Stimulated activated naive B cell treated with anti-CD40 and anti-IgM and Interleukin-4, amounts not matched to agents 10 μg/mL and 1 μg/mL and 100 μg/mL, for 72 hours (primary cell): ENCODE results near the gene SH3RF3.

Experiments
- ATAC-seq, 2 donors: fragments of 150-1000 bp; cut with Tn5 transposase; replicated peaks; 2 replicates each; pipeline ENCODE4 v1.10.0; 2021; ENCODE audit warnings: moderate library complexity in 1 of 2
- DNase-seq: peaks from one replicate; pipeline ENCODE4 v3.0.0; 2021
- H3K27ac Mint-ChIP-seq: one replicate; pipeline ENCODE4 v1.8.0; 2022; ENCODE audit warnings: mild to moderate bottlenecking, mixed read lengths
- H3K27me3 Mint-ChIP-seq, 2 donors: one replicate each; pipeline ENCODE4 v1.8.0; 2022; ENCODE audit warnings: mixed read lengths in 2 of 2
- H3K36me3 Mint-ChIP-seq, 2 donors: one replicate each; pipeline ENCODE4 v1.8.0; 2022; ENCODE audit warnings: mixed read lengths in 2 of 2, mild to moderate bottlenecking in 1 of 2
- H3K4me1 Mint-ChIP-seq, 2 donors: one replicate each; pipeline ENCODE4 v1.8.0; 2022; ENCODE audit warnings: mixed read lengths in 2 of 2, mild to moderate bottlenecking in 1 of 2
- H3K4me3 Mint-ChIP-seq, 2 donors: one replicate each; pipeline ENCODE4 v1.8.0; 2022; ENCODE audit warnings: mild to moderate bottlenecking in 2 of 2, mixed read lengths in 2 of 2, moderate library complexity in 1 of 2
- H3K9me3 Mint-ChIP-seq, 2 donors: one replicate each; pipeline ENCODE4 v1.8.0; 2022; ENCODE audit warnings: mixed read lengths in 2 of 2, mild to moderate bottlenecking in 1 of 2

SH3RF3 gene

DNA sequence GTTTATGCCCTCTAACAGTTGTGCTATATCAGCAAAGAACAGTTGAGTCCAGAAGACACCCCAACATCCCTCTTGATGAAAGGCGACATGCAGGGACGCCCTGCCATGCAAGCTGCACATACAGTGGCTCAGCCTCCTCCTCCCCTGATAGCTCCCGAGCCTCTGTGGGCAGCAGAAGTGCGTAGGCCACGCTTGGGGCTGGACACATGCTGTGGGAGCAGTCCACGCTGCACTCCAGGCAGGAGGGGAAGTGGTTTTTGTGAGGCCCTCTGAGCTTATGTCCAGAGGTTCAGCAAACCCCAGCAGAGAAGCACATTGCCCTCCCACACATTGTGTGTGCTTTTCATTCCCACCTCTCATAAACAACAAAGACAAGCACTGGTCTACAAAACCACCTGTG lies 322.7 kb downstream of the SH3RF3 start:
- H3K4me3 Mint-ChIP-seq: no peak overlapping the region
- H3K27me3 Mint-ChIP-seq: no peaks in the 10 kb centered on the region
- H3K4me1 Mint-ChIP-seq: no peaks in the 10 kb centered on the region
- DNase-seq: no peak
- no peak for ATAC-seq
- H3K27ac Mint-ChIP-seq: no peak overlapping the region
- no peaks in the 10 kb centered on the region for H3K9me3 Mint-ChIP-seq
- H3K36me3 Mint-ChIP-seq: no peaks in the 10 kb centered on the region

- Mint-ChIP-seq H3K27ac (no peak overlapping the region), H3K4me1 (peaks cover 1 to 3% of the 10 kb centered on the region in 2 donors), H3K4me3 (no peak overlapping the region), H3K9me3 (no peaks in the 10 kb centered on the region), H3K36me3 (no peaks in the 10 kb centered on the region), H3K27me3 (no peaks in the 10 kb centered on the region)
- DNase-seq (no peak), ATAC-seq (no peak)
These were observed 323.6 kb downstream of the SH3RF3 start for GRCh38 chr2:109452318-109453305.

DNA sequence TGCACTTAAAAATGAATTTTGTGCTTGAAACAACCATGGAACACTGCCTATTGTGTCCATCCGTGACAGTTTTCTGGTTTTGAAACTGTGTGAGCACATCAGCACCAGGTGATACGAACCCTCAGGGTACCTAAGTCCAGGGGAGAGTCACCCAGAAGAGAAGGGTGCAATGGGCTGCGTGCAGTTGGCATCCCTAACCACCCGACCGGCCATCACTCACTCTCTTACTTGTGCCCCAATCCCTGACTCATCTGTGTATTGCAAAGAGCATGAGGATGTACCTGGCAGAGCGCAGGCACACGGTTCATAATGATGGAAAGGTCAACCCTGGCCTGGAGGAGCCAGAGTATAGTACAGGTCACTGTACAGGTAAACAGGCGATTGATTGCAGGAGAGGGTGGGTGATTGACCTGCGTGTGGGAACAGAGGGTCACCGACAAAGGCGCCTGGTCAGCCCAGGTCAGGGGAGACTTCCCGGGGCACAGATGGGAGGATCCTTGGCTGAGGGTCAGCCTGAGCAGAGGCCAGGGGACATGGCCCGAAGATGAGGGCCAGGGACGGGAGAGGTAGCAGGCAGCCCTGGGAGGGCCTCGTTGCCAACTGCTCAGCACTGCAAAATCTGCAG lies 324.5 kb downstream of the SH3RF3 start:
- Mint-ChIP-seq H3K9me3 (no peaks in the 10 kb centered on the region), H3K36me3 (no peaks in the 10 kb centered on the region), H3K27ac (no peak overlapping the region)

DNA sequence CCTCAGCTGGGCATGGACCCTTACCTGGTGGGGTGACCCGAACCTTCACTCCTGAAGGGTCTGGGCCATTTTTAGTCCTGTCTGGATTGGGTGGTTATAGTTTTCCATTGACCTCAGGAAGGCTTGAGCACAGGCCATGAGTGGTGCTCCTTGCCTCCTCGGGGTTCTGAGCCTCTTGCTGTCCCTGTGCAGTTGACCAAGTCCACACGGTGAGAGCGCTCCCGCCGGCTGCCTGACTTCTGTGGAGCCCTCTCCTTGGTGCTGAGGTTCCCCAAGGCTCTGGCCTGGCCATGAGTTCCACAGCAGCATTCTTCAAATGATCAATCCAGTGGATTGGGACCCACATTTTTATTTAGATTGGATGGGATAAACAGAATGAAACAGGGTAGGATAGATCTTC lies 325.3 kb downstream of the SH3RF3 start:
- ATAC-seq (no peak), DNase-seq (no peak)
- Mint-ChIP-seq H3K27ac (no peak overlapping the region), H3K4me3 (no peak overlapping the region), H3K4me1 (peaks cover 6 to 8% of the 10 kb centered on the region in 2 donors), H3K36me3 (no peaks in the 10 kb centered on the region), H3K27me3 (no peaks in the 10 kb centered on the region), H3K9me3 (no peaks in the 10 kb centered on the region)

More for the DNA sequence above, 324.5 kb downstream of the SH3RF3 start:
- no peaks in the 10 kb centered on the region for H3K27me3 Mint-ChIP-seq
- no peak for DNase-seq
- no peak for ATAC-seq
- H3K4me1 Mint-ChIP-seq: peaks cover 6 to 8% of the 10 kb centered on the region in 2 donors
- H3K4me3 Mint-ChIP-seq: no peak overlapping the region

- Mint-ChIP-seq H3K27ac (no peak overlapping the region), H3K27me3 (no peaks in the 10 kb centered on the region), H3K36me3 (no peaks in the 10 kb centered on the region), H3K4me1 (peaks cover 6 to 8% of the 10 kb centered on the region in 2 donors), H3K4me3 (no peak overlapping the region), H3K9me3 (no peaks in the 10 kb centered on the region)
- no peak for ATAC-seq
- no peak for DNase-seq
These were observed 325.9 kb downstream of the SH3RF3 start for GRCh38 chr2:109454765-109455394.

GRCh38 chr2:109455731-109456691 lies 327.0 kb downstream of the SH3RF3 start:
- DNase-seq: no peak
- Mint-ChIP-seq H3K36me3 (no peaks in the 10 kb centered on the region), H3K4me3 (no peak overlapping the region), H3K27ac (no peak overlapping the region), H3K4me1 (peaks cover 6 to 8% of the 10 kb centered on the region in 2 donors), H3K9me3 (no peaks in the 10 kb centered on the region), H3K27me3 (no peaks in the 10 kb centered on the region)
- no peak for ATAC-seq

- Mint-ChIP-seq H3K27ac (no peak overlapping the region), H3K4me1 (peaks cover 6 to 8% of the 10 kb centered on the region in 2 donors), H3K36me3 (no peaks in the 10 kb centered on the region), H3K27me3 (no peaks in the 10 kb centered on the region), H3K9me3 (no peaks in the 10 kb centered on the region), H3K4me3 (no peak overlapping the region)
- ATAC-seq: no peak
- DNase-seq: no peak
These were observed 327.8 kb downstream of the SH3RF3 start for GRCh38 chr2:109456776-109457175.

DNA sequence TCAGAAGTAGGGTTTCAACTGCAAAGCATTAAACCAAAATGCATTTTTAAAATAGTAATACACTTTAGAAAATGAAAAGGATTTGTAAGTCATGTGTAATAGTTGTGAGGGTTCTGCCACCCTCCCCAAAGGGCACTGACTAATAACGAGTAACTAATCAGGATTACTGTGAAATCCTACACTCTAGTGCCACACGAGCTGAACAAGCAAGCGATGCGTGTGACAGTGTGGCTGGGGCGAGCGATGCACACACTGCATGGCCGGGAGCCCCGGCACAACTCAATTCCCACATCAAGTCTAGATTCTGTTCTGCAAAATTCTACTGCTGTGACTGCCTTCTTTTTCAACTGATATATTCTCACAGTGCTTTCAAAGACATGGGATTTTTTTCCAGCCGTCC lies 328.4 kb downstream of the SH3RF3 start:
- H3K4me1 Mint-ChIP-seq: peaks cover 6 to 8% of the 10 kb centered on the region in 2 donors
- H3K27ac Mint-ChIP-seq: no peak overlapping the region
- no peak overlapping the region for H3K4me3 Mint-ChIP-seq
- DNase-seq: no peak
- peak; percentile 57 to 82 for ATAC-seq
- no peaks in the 10 kb centered on the region for H3K36me3 Mint-ChIP-seq
- H3K27me3 Mint-ChIP-seq: no peaks in the 10 kb centered on the region
- no peaks in the 10 kb centered on the region for H3K9me3 Mint-ChIP-seq

DNA sequence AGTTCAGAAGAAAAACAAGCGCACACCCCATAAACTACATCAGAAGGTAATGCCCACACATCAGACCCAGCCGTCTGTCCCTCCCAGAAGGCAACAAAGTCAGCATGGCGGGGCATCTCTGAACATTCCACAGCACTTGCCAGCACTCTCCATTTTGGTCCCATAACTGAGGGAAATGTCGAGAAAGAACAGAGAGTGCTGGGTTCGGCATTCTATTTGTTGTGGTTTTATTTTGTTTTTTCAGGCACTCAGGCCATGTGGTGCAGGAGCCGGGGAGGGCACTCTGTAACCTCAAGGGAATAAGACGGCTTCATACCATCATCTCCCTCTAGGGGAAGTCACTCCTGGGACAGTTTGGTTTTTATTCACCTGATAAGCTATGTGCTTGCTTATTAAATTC lies 328.8 kb downstream of the SH3RF3 start:
- no peak overlapping the region for H3K27ac Mint-ChIP-seq
- no peak overlapping the region for H3K4me3 Mint-ChIP-seq
- peaks cover 6 to 8% of the 10 kb centered on the region in 2 donors for H3K4me1 Mint-ChIP-seq
- no peaks in the 10 kb centered on the region for H3K9me3 Mint-ChIP-seq
- H3K27me3 Mint-ChIP-seq: no peaks in the 10 kb centered on the region
- ATAC-seq (peak; percentile 68 to 71), DNase-seq (no peak)
- no peaks in the 10 kb centered on the region for H3K36me3 Mint-ChIP-seq

DNA sequence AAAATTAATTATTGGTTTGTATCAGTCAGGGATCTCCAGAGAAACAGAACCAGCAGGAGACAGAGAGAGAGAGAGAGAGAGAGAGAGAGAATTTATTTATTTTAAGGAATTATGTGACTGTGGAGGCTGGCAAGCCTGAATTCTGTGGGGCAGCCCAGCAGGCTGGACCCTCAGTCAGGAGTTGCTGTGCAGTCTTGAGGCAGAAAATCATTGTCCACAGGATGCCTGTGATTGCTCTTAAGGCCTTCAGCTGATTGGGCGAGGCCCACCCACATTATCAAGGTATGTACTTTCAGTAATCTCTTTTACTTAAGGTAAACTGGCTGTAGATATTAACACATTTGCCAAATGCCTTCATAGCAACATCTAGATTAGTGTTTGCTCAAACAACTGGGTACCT lies 329.5 kb downstream of the SH3RF3 start:
- Mint-ChIP-seq H3K4me3 (no peak overlapping the region), H3K36me3 (no peaks in the 10 kb centered on the region), H3K27me3 (no peaks in the 10 kb centered on the region), H3K4me1 (peaks cover 6 to 8% of the 10 kb centered on the region in 2 donors), H3K27ac (no peak overlapping the region), H3K9me3 (no peaks in the 10 kb centered on the region)
- DNase-seq (no peak), ATAC-seq (no peak)

- Mint-ChIP-seq H3K27ac (no peak overlapping the region), H3K36me3 (no peaks in the 10 kb centered on the region), H3K9me3 (no peaks in the 10 kb centered on the region), H3K4me3 (no peak overlapping the region), H3K27me3 (no peaks in the 10 kb centered on the region), H3K4me1 (peaks cover 6 to 8% of the 10 kb centered on the region in 2 donors)
- no peak for DNase-seq
- ATAC-seq: no peak
These were observed 330.5 kb downstream of the SH3RF3 start for GRCh38 chr2:109459485-109459884.

- Mint-ChIP-seq H3K4me1 (peaks cover 6 to 8% of the 10 kb centered on the region in 2 donors), H3K36me3 (no peaks in the 10 kb centered on the region), H3K27ac (no peak overlapping the region), H3K9me3 (no peaks in the 10 kb centered on the region), H3K27me3 (no peaks in the 10 kb centered on the region), H3K4me3 (no peak overlapping the region)
- DNase-seq: no peak
- ATAC-seq: no peak
These were observed 331.7 kb downstream of the SH3RF3 start for GRCh38 chr2:109460553-109461324.

DNA sequence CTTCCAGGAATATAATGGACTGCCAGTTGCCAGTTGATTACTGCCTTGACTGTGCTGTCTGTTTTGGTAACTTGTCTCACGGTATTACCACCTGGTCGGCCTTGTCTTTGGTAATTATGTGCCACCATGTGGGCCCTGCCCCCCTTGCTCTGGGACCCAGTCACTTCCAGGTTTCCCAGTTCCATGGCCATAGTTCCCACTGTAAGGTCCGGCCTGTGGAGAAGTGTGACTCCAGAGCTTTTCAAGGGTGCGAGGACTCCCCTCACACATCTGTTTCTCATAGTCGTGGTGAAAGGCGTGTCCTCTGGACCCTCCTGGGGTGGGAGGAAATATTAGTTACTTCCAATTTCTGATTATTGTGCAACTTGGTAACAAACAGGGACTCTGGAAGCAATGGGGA lies 334.2 kb downstream of the SH3RF3 start:
- H3K36me3 Mint-ChIP-seq: no peaks in the 10 kb centered on the region
- ATAC-seq (no peak), DNase-seq (no peak)
- no peak overlapping the region for H3K4me3 Mint-ChIP-seq
- H3K27ac Mint-ChIP-seq: no peak overlapping the region
- no peaks in the 10 kb centered on the region for H3K9me3 Mint-ChIP-seq
- peaks cover 0 to 5% of the 10 kb centered on the region in 2 donors for H3K4me1 Mint-ChIP-seq
- H3K27me3 Mint-ChIP-seq: no peaks in the 10 kb centered on the region
